Lung (tissue), 12 donors: ENCODE measurements around the gene UBA1. TPM values are rescaled to one million over a fixed set of nuclear protein-coding genes. Genes with fewer than 3 reads are reported as not detected.

Source experiments
- ATAC-seq: fragments of 200-7000 bp; cut with Tn5 transposase; one replicate; pipeline ENCODE4 v1.9.1; 2020; ENCODE audit warnings: moderate number of reproducible peaks; ENCODE audit not compliant: insufficient read depth, low FRiP score
- DNase-seq, 3 donors: peaks; one replicate each; pipeline ENCODE4 v3.0.0-alpha.2; 2013 to 2017
- H3K27ac ChIP-seq, 2 donors: one replicate each; pipeline ENCODE4 v1.5.1; 2013; ENCODE audit warnings: mild to moderate bottlenecking in 2 of 2, moderate library complexity in 2 of 2, control low read depth in 1 of 2, inconsistent platforms in 1 of 2, low read depth in 1 of 2, low read length in 1 of 2
- H3K27me3 ChIP-seq, 3 donors: one replicate each; pipeline ENCODE4 v1.5.1; 2013; ENCODE audit warnings: low read length in 2 of 3; ENCODE audit not compliant: control insufficient read depth in 3 of 3, insufficient read depth in 3 of 3
- H3K36me3 ChIP-seq, 4 donors: one replicate each; pipeline ENCODE4 v1.5.1; 2013; ENCODE audit warnings: low read length in 4 of 4, mild to moderate bottlenecking in 1 of 4, moderate library complexity in 1 of 4; ENCODE audit not compliant: control insufficient read depth in 4 of 4, insufficient read depth in 4 of 4
- H3K4me1 ChIP-seq, 5 donors: one replicate each; pipeline ENCODE4 v1.5.1; 2013; ENCODE audit warnings: low read length in 5 of 5, mild to moderate bottlenecking in 2 of 5, moderate library complexity in 1 of 5; ENCODE audit not compliant: control insufficient read depth in 5 of 5, insufficient read depth in 5 of 5
- H3K4me3 ChIP-seq: one replicate; pipeline ENCODE4 v1.5.1; 2013; ENCODE audit warnings: mild to moderate bottlenecking, control low read depth, moderate library complexity
- H3K9ac ChIP-seq, 2 donors: one replicate each; pipeline ENCODE4 v1.5.1; 2013; ENCODE audit warnings: low read length in 2 of 2, control low read depth in 1 of 2; ENCODE audit not compliant: insufficient read depth in 1 of 2
- H3K9me3 ChIP-seq, 4 donors: one replicate each; pipeline ENCODE4 v1.5.1; 2013; ENCODE audit warnings: low read length in 3 of 4, mild to moderate bottlenecking in 1 of 4, moderate library complexity in 1 of 4; ENCODE audit not compliant: control insufficient read depth in 4 of 4, insufficient read depth in 3 of 4
- CTCF ChIP-seq: IDR thresholded peaks from 2 replicates; pipeline ENCODE4 v1.5.1; 2012; ENCODE audit warnings: mild to moderate bottlenecking; ENCODE audit errors: control extremely low read depth, extremely low read depth
- WGBS, 2 donors: extraction: QIAGEN DNeasy Blood & Tissue Kit; methylation state at CpG; one replicate each; pipeline ENCODE4 v1.1.7; 2013; 5-methylcytosine and 5-hydroxymethylcytosine counted together
- polyA plus RNA-seq, 2 donors: library from polyadenylated mRNA; stranded (reverse); fragments of 200-250 nt; gene quantifications; one replicate each; pipeline ENCODE4 v1.2.1, GENCODE V29; 2013
- total RNA-seq, 2 donors: library from RNA; depleted of rRNA in 1 of 2; stranded (reverse); fragments of >200 nt in 1 of 2; gene quantifications; one replicate each; pipeline ENCODE4 v1.2.1, GENCODE V29; 2014 to 2021
- donor health status: control.
- donor health status: control.
- donor health status: Bipolar disorder and iron deficiency.
- donor health status: healthy.
- donor health status: DM: yes; HTN: yes; CAD: no.

UBA1 gene
- total and polyA plus RNA-seq, 4 donors: 92.5 to 221 (median 131) TPM

- H3K9ac ChIP-seq: no peak overlapping the region
- peaks cover 0 to 6% (median 0%) of the 10 kb centered on the region in 5 donors for H3K4me1 ChIP-seq
- ATAC-seq (no peak), DNase-seq (no peak)
- no peak overlapping the region for H3K27ac ChIP-seq
- no peak overlapping the region for H3K4me3 ChIP-seq
- peaks cover 0 to 3% (median 0%) of the 10 kb centered on the region in 3 donors for H3K27me3 ChIP-seq
- H3K36me3 ChIP-seq: peaks cover 0 to 4% (median 2%) of the 10 kb centered on the region in 4 donors
- H3K9me3 ChIP-seq: no peaks in the 10 kb centered on the region
- TF ChIP-seq CTCF: no peak
- WGBS, 2 donors: 58 to 77% methylated on average over 2 of the region's 2 CpGs
These were observed 44.7 kb upstream of the UBA1 start for GRCh38 chrX:47148946-47149345.

GRCh38 chrX:47151435-47151834, 42.2 kb upstream of the UBA1 start:
- no peak for ATAC-seq
- no peak for DNase-seq
- H3K27ac ChIP-seq: no peak overlapping the region

GRCh38 chrX:47156611-47157520, 36.8 kb upstream of the UBA1 start:
- peaks cover 0 to 6% (median 0%) of the 10 kb centered on the region in 4 donors for H3K9me3 ChIP-seq
- TF ChIP-seq CTCF: no peak
- 86 to 90% methylated on average over 23 to 26 of the region's 26 CpGs for WGBS, 2 donors
- no peaks in the 10 kb centered on the region for H3K4me1 ChIP-seq
- no peak for DNase-seq
- peaks cover 0 to 4% (median 2%) of the 10 kb centered on the region in 4 donors for H3K36me3 ChIP-seq
- no peak overlapping the region for H3K27ac ChIP-seq
- no peak overlapping the region for H3K4me3 ChIP-seq
- H3K27me3 ChIP-seq: peaks cover 0 to 4% (median 2%) of the 10 kb centered on the region in 3 donors
- no peak overlapping the region for H3K9ac ChIP-seq
- ATAC-seq: no peak

More at GRCh38 chrX:47151435-47151834, 42.2 kb upstream of the UBA1 start:
- Histone ChIP-seq H3K4me1 (peaks cover 0 to 4% (median 0%) of the 10 kb centered on the region in 5 donors), H3K27me3 (peaks cover 0 to 7% (median 0%) of the 10 kb centered on the region in 3 donors), H3K4me3 (no peak overlapping the region), H3K36me3 (peaks cover 0 to 5% (median 3%) of the 10 kb centered on the region in 4 donors), H3K9ac (no peak overlapping the region), H3K9me3 (peaks cover 0 to under 1% (median 0%) of the 10 kb centered on the region in 4 donors)
- no peak for TF ChIP-seq CTCF
